22Rv1 (cell line): ENCODE measurements around the gene PCDHGA6.

Experiments
- CTCF ChIP-seq: fragments of 450-650 bp; IDR thresholded peaks from 2 replicates; pipeline ENCODE4 v1.5.1; 2017; ENCODE audit warnings: mild to moderate bottlenecking
- ZFX ChIP-seq: fragments of 450-650 bp; IDR thresholded peaks from 2 replicates; pipeline ENCODE4 v1.6.1; 2017; ENCODE audit warnings: antibody characterized with exemption, borderline replicate concordance

- no peak for TF ChIP-seq CTCF
- TF ChIP-seq ZFX = no peak
Measured at GRCh38 chr5:141398608-141399007, 24.9 kb downstream of the PCDHGA6 start.
